Skeletal muscle cell (primary cell): ENCODE data around the gene CFAP43.
A peak's percentile ranks its signal among the peaks of the same experiment; 100 is the strongest.

Experiments used
- DNase-seq: peaks from one replicate; pipeline ENCODE4 v3.0.0-alpha.2; 2010; ENCODE audit warnings: low read depth
- H3K4me3 ChIP-seq: 2 replicates; pipeline ENCODE4 v1.5.1; 2011; ENCODE audit warnings: low read depth, mild to moderate bottlenecking, control low read depth, low read length, moderate library complexity

CFAP43 gene

GRCh38 chr10:104104926-104105325 lies 127.2 kb downstream of the CFAP43 start:
- H3K4me3 ChIP-seq: no peak overlapping the region
- no peak for DNase-seq

DNA sequence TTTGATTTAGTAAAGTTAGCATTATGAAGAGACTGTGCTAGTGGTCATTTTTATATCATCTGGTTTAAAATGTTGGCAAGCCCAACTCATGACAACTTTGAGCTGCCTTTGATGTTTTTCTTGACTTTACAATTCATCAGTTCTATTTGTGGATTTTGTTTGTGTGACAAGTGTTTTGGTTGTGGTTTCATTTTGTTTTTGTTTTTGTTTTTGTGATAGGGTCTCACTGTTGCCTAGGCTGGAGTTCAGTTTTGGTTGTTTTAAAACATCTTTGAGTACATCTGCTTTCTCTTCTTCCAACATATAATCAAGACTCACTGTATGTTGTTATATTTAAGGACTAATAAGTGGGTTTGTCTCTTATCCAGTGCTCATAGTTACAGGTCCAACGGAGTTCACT lies 127.7 kb downstream of the CFAP43 start:
- H3K4me3 ChIP-seq: no peak overlapping the region

DNA sequence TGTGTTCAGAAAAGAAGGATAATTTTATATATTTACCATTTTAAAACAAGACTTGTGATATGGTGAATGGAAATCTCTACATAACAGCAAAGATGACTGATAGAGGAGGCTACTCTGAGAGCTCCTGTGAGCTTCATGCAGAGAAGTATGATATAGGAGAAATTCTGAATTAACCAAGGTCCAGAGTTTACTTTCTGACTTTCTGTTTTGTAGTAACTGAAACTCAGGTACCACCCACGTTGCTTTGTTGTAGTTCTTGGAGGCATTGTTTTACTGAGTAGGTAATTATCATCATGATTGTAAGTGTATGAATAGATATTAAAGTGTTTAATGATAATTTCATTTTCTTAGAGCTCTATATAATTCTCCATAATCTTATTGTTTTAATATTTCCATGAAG lies 128.2 kb downstream of the CFAP43 start:
- H3K4me3 ChIP-seq: no peak overlapping the region

More for the DNA sequence above, 127.7 kb downstream of the CFAP43 start:
- DNase-seq: no peak

GRCh38 chr10:104101902-104102301 lies 130.3 kb downstream of the CFAP43 start:
- no peak for DNase-seq

More for the DNA sequence above, 128.2 kb downstream of the CFAP43 start:
- no peak for DNase-seq

DNA sequence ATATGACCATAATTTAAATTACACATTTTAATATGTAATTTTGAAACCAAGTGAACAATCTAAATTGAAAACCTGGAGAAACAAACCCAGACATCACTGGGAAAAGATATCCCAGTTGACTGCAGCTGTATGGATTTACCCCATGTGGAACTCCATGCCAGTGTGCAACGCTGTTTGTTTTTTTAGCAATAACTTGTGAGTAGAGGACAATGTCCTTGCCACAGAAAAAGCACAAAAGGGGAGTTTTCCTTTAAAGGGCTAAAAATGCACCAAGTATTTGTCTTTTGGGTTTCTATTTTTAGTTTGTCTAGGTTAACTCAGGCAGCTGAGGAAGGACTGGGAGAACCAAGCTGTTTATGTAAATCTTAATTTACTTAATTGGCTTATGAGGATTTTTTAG lies 131.4 kb downstream of the CFAP43 start:
- DNase-seq: no peak
- no peak overlapping the region for H3K4me3 ChIP-seq

More at GRCh38 chr10:104101902-104102301, 130.3 kb downstream of the CFAP43 start:
- no peak overlapping the region for H3K4me3 ChIP-seq

GRCh38 chr10:104099941-104100340 lies 132.2 kb downstream of the CFAP43 start:
- H3K4me3 ChIP-seq: no peak overlapping the region
- no peak for DNase-seq

GRCh38 chr10:104099269-104099668 lies 132.9 kb downstream of the CFAP43 start:
- no peak overlapping the region for H3K4me3 ChIP-seq
- peak; percentile 25 for DNase-seq

GRCh38 chr10:104098358-104098925 lies 133.7 kb downstream of the CFAP43 start:
- no peak for DNase-seq

DNA sequence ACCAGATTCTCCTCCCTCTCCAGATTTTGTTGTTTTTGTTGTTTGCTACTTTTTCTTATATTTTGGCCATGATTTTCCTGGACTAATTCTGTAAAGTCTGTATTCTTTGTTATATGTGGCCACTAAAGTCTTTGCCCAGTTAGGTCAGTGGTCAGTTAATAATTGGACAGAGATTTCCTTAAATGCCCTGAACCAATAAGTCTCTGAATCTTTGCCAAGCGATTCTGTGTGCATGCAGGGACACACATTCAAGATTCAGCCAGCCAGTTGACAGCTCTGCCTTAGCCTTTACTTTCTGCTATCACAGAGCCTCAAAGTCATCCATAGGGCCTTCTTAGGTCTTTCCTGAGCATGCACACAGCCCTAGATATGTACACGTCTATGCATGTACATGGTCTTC lies 135.5 kb downstream of the CFAP43 start:
- DNase-seq: no peak
- no peak overlapping the region for H3K4me3 ChIP-seq

More at GRCh38 chr10:104098358-104098925, 133.7 kb downstream of the CFAP43 start:
- H3K4me3 ChIP-seq: no peak overlapping the region

GRCh38 chr10:104092749-104093148 lies 139.4 kb downstream of the CFAP43 start:
- no peak overlapping the region for H3K4me3 ChIP-seq
- DNase-seq: no peak

DNA sequence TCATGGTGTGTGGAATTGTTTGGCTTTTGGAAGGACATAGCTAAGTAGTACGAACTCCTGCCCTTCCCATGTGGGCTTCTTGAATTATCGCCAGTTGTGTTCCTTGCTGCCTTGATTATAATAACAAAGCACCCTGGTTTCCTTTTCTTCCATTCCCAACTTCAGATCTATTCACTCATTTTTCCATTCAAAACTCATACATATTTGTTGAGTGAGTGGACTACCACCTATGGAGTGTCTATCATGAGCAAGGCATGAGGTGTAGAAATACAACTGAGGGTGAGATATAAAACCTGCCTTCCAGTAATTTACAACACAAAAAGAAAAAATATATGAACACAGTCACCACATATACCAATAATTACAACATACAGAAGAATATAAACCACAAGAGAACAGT lies 141.6 kb downstream of the CFAP43 start:
- DNase-seq: no peak
- H3K4me3 ChIP-seq: no peak overlapping the region

DNA sequence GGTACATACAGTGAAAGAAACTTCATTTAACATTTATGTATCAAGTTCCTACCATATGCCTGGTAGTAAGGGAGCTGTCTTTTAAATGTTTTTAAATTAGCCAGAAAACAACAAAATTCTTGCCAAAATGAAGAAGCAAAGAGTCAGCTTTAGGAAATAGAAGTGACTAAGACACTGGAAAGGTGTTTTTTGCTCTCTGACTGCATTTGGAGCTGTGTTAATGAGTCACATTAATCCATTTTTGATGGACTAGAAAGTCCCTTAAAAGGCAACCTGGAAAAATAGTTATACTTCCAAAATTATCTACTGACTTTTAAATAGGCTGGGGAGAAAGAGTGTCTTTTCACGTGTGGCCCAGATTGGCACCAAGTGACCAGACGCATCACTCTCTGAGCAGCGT lies 142.5 kb downstream of the CFAP43 start:
- no peak overlapping the region for H3K4me3 ChIP-seq
- no peak for DNase-seq

DNA sequence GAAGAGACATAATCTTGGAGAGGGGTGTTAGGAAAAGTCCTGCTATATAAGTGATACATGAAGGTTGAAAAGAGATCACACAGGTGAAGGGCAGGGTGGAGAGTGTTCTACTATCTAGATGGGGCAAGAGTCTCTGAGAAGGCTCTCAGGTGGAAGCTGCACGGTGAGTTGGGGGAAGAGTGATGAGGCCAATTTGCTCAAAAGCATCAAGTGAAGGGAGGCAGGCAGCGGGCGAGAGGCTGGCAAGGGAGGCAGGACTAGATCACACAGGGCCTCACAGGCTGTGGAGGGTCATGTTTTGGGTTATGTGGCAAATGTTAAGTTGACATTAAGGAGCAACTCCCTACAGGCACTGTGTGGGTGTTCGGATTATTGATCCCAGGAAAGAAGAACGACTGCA lies 143.9 kb downstream of the CFAP43 start:
- DNase-seq: no peak
- H3K4me3 ChIP-seq: no peak overlapping the region

DNA sequence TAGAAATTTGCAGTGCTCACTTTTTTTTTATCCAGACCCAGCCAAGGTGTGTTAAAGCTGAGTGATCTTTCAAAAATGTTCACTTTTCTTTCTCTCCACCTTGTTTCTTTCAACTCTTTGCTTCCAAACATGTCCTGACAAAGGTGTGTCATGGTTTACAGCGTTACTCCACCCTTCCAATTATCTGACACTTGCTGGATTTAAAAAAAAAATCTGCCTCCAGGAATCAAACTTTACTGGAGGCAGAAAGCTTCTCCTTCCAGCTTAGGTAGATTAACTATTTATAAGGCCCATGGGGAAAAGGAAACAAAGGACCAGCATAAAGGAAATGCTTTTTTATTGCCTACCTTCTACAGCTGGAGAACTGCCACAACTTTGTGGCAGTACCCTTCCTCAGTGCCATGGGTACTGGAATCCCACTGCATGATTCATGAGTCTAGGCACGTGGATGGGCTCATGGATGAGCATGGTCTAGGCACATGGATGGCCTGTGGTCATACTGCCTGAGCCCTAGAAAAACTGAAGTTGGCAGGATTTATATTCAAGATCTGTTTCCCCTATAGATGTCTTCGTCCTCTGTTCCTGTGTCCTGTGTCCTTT lies 146.3 kb downstream of the CFAP43 start, which contains the start of gene COL17A1:
Gene COL17A1, minus strand, starts transcription at position 80 of the 600 bp plus-strand sequence. CDS start 5,207 bp downstream, outside the sequence.
- no peak within 1 kb of the TSS for H3K4me3 ChIP-seq

GRCh38 chr10:104084482-104085142 lies 147.6 kb downstream of the CFAP43 start:
- H3K4me3 ChIP-seq: no peak overlapping the region

More for the DNA sequence above, 146.3 kb downstream of the CFAP43 start, which contains the start of gene COL17A1:
- DNase-seq: no peak

GRCh38 chr10:104081998-104082397 lies 150.2 kb downstream of the CFAP43 start:
- no peak overlapping the region for H3K4me3 ChIP-seq
- no peak for DNase-seq

More at GRCh38 chr10:104084482-104085142, 147.6 kb downstream of the CFAP43 start:
- DNase-seq: no peak

DNA sequence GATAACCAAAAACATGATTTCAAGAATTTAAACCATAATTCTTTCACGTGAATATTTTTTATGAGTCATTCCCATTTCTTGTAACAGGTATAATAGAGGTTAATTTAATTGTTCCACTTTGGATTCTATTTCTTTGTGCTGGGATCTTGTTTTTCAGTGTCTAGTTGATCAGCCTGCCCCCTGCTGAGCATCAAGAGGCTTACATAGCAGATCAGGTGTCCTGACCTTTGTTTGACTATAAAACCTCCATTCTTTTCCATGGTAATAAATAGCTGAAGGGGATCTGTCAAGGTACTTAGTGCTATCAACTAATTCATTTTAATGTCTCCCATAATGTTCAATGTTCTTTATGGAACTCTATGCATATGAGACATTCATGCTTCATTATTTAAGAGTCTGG lies 151.4 kb downstream of the CFAP43 start:
- DNase-seq: no peak
- no peak overlapping the region for H3K4me3 ChIP-seq
